Measurements from ENCODE around the gene ARHGAP26.

ARHGAP26 gene

DNA sequence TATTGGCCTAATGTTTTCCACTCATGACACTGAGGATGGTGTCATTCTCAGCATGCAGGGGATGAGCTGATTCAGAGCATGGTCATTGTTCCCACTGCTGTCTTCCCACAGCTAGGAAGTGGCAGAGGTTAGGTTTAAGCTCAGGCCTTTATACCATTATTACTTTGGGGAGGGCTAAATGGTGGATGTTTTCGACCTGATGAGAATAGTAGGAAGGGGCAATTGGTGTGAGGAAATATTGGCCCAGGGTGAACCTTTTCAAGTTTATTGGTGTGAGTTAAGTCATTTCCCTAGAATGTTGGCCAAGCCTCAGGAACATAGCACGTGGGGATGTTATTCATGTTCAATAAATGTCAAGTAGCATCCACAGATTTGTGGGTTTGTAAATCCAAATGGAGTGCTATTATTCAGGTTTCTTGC lies 59.6 kb downstream of the ARHGAP26 start:
- Histone ChIP-seq H3K4me2 (ENCODE audit: low read length) (no peak overlapping the region), H3K9me2 (ENCODE audit: low read depth, low read length) (no peaks in the 10 kb centered on the region), H3F3A (ENCODE audit: insufficient read depth, low read length) (no peaks in the 10 kb centered on the region), H3K27ac (ENCODE audit: low read depth, low read length, poor library complexity, severe bottlenecking) (no peak overlapping the region), H3K4me1 (ENCODE audit: insufficient read depth, low read length, severe bottlenecking) (no peaks in the 10 kb centered on the region), H3K4me3 (ENCODE audit: low read depth, low read length, poor library complexity, severe bottlenecking) (no peak overlapping the region), H4K20me1 (ENCODE audit: insufficient read depth, low read length) (no peaks in the 10 kb centered on the region), H3K79me2 (ENCODE audit: insufficient read depth, low read length) (no peaks in the 10 kb centered on the region), H3K9me3 (ENCODE audit: low read length) (no peaks in the 10 kb centered on the region), H3K36me3 (ENCODE audit: insufficient read depth, low read length) (no peaks in the 10 kb centered on the region), H2AFZ (ENCODE audit: low read length) (no peak overlapping the region), H3K9ac (ENCODE audit: low read length) (no peak overlapping the region), H3K27me3 (ENCODE audit: insufficient read depth, low read length) (0 out of 2 replicates have a peak, but pooled peaks cover 7% of the 10 kb centered on the region)
- TF ChIP-seq, protein P1, sequence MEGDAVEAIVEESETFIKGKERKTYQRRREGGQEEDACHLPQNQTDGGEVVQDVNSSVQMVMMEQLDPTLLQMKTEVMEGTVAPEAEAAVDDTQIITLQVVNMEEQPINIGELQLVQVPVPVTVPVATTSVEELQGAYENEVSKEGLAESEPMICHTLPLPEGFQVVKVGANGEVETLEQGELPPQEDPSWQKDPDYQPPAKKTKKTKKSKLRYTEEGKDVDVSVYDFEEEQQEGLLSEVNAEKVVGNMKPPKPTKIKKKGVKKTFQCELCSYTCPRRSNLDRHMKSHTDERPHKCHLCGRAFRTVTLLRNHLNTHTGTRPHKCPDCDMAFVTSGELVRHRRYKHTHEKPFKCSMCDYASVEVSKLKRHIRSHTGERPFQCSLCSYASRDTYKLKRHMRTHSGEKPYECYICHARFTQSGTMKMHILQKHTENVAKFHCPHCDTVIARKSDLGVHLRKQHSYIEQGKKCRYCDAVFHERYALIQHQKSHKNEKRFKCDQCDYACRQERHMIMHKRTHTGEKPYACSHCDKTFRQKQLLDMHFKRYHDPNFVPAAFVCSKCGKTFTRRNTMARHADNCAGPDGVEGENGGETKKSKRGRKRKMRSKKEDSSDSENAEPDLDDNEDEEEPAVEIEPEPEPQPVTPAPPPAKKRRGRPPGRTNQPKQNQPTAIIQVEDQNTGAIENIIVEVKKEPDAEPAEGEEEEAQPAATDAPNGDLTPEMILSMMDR (IDR thresholded peaks at IDR 0.05; ENCODE audit: low read length), result no peak
- no peak for TF ChIP-seq EZH2 (IDR thresholded peaks at IDR 0.05; ENCODE audit: borderline replicate concordance, low read length)

DNA sequence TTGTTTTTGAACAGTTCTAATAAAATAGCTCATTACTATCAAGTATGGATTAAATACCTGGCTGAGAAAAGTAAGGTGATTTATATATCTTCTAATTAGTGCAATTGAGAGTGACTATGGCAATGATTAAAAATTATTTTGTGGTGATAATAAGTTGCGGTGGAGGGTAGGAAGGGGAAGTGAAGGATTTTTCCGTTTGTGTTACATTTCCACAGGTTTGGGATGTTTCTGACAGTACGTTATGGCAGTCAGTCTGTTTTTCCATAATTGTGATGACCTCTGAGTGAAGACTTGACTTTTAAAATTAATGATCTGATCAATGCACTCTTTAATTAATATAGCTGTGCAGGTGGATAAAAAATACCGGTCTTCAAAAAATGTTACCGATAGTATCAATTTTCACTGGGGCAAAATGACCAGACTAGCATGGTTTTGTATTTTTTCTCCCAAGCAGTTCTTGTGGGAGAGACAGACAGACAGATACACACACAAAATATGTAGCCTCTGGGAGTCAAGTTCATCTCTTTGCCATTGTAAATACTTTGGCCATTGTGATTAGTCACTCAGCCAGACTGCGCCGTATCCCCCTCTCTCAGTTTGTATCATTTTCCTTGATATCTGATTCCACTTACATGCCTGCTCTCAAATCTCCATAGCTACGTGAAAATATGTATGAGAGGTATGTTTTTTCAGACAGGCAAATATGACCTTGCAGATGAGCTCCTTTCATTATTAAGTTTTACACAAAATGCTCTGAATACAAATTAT lies 60.2 kb downstream of the ARHGAP26 start:
- Histone ChIP-seq H4K20me1 (ENCODE audit: insufficient read depth, low read length) (no peaks in the 10 kb centered on the region), H3K36me3 (ENCODE audit: insufficient read depth, low read length) (no peaks in the 10 kb centered on the region), H3F3A (ENCODE audit: insufficient read depth, low read length) (no peaks in the 10 kb centered on the region), H3K4me2 (ENCODE audit: low read length) (no peak overlapping the region), H3K9me2 (ENCODE audit: low read depth, low read length) (no peaks in the 10 kb centered on the region), H3K4me3 (ENCODE audit: low read depth, low read length, poor library complexity, severe bottlenecking) (no peak overlapping the region), H3K9ac (ENCODE audit: low read length) (no peak overlapping the region), H3K4me1 (ENCODE audit: insufficient read depth, low read length, severe bottlenecking) (no peaks in the 10 kb centered on the region), H3K27ac (ENCODE audit: low read depth, low read length, poor library complexity, severe bottlenecking) (no peak overlapping the region), H3K27me3 (ENCODE audit: insufficient read depth, low read length) (0 out of 2 replicates have a peak, but pooled peaks cover 7% of the 10 kb centered on the region), H3K79me2 (ENCODE audit: insufficient read depth, low read length) (no peaks in the 10 kb centered on the region), H3K9me3 (ENCODE audit: low read length) (no peaks in the 10 kb centered on the region), H2AFZ (ENCODE audit: low read length) (no peak overlapping the region)
- TF ChIP-seq, protein P1 (IDR thresholded peaks at IDR 0.05; ENCODE audit: low read length), result no peak
- no peak for TF ChIP-seq EZH2 (IDR thresholded peaks at IDR 0.05; ENCODE audit: borderline replicate concordance, low read length)

DNA sequence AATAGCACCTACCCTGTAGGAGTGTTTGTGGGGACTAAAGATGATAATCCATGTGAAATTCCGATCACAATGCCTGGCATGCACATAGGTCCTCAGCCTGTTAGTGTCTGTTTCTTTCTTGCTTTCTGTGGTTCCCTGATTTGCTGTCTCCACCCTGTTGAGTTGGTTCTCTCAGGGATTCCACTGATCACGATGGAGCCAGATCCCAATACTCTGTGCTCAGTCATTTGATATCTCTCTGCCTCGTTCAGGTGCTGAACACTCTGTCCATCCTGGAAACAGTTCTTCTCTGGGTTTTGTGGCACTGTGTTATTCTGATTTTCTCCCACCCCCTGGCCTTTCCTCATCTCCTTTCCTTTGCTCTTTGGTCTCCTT lies 60.8 kb downstream of the ARHGAP26 start:
- H3K9ac ChIP-seq (ENCODE audit: low read length), result no peak overlapping the region
- no peak for TF ChIP-seq EZH2 (IDR thresholded peaks at IDR 0.05; ENCODE audit: borderline replicate concordance, low read length)
- no peaks in the 10 kb centered on the region for H4K20me1 ChIP-seq (ENCODE audit: insufficient read depth, low read length)
- no peak overlapping the region for H3K4me3 ChIP-seq (ENCODE audit: low read depth, low read length, poor library complexity, severe bottlenecking)
- no peak overlapping the region for H3K27ac ChIP-seq (ENCODE audit: low read depth, low read length, poor library complexity, severe bottlenecking)
- no peaks in the 10 kb centered on the region for H3K9me3 ChIP-seq (ENCODE audit: low read length)
- no peak overlapping the region for H2AFZ ChIP-seq (ENCODE audit: low read length)
- H3K79me2 ChIP-seq (ENCODE audit: insufficient read depth, low read length), result no peaks in the 10 kb centered on the region
- H3K27me3 ChIP-seq (ENCODE audit: insufficient read depth, low read length), result 0 out of 2 replicates have a peak, but pooled peaks cover 7% of the 10 kb centered on the region
- H3K4me1 ChIP-seq (ENCODE audit: insufficient read depth, low read length, severe bottlenecking), result no peaks in the 10 kb centered on the region
- H3F3A ChIP-seq (ENCODE audit: insufficient read depth, low read length), result no peaks in the 10 kb centered on the region
- no peaks in the 10 kb centered on the region for H3K9me2 ChIP-seq (ENCODE audit: low read depth, low read length)
- H3K4me2 ChIP-seq (ENCODE audit: low read length), result no peak overlapping the region
- H3K36me3 ChIP-seq (ENCODE audit: insufficient read depth, low read length), result no peaks in the 10 kb centered on the region

DNA sequence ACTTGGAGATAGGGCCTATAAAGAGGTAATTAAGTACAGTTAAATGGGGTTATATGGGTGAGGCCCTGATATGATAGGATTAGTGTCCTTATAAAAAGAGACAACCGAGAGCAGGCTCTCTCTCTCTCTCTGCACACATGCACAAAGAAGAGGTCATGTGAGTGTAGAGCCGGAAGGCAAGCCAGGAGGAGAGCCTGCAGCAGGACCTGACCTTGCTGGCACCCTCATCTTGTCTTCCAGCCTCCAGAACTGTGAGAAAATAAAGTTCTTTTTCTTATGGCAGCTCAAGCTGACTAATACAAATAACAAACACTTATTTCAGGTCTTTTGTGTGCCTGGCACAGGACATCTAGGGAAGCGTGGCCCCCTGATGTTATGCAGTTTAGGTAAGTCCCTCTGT lies 62.1 kb downstream of the ARHGAP26 start:
- Histone ChIP-seq H3K9ac (ENCODE audit: low read length) (no peak overlapping the region), H3K9me2 (ENCODE audit: low read depth, low read length) (no peaks in the 10 kb centered on the region), H3K79me2 (ENCODE audit: insufficient read depth, low read length) (no peaks in the 10 kb centered on the region), H3K27me3 (ENCODE audit: insufficient read depth, low read length) (0 out of 2 replicates have a peak, but pooled peaks cover 7% of the 10 kb centered on the region), H3K9me3 (ENCODE audit: low read length) (no peaks in the 10 kb centered on the region), H3K27ac (ENCODE audit: low read depth, low read length, poor library complexity, severe bottlenecking) (no peak overlapping the region), H3K36me3 (ENCODE audit: insufficient read depth, low read length) (no peaks in the 10 kb centered on the region), H3K4me1 (ENCODE audit: insufficient read depth, low read length, severe bottlenecking) (no peaks in the 10 kb centered on the region), H4K20me1 (ENCODE audit: insufficient read depth, low read length) (no peaks in the 10 kb centered on the region), H3F3A (ENCODE audit: insufficient read depth, low read length) (no peaks in the 10 kb centered on the region), H3K4me3 (ENCODE audit: low read depth, low read length, poor library complexity, severe bottlenecking) (no peak overlapping the region), H2AFZ (ENCODE audit: low read length) (no peak overlapping the region), H3K4me2 (ENCODE audit: low read length) (no peak overlapping the region)
- no peak for TF ChIP-seq EZH2 (IDR thresholded peaks at IDR 0.05; ENCODE audit: borderline replicate concordance, low read length)
